Activated CD8-positive, alpha-beta memory T cell treated with anti-CD3 and anti-CD28 coated beads, Interleukin-2, amount 50 U/mL, for 24 hours (primary cell): Measurements from ENCODE around the gene IRAK3.
"Not testable (repeated sequence)": the region's sequence is repeated elsewhere in the genome, so short reads cannot be mapped to it uniquely, and the experiment has no call there.

Source experiments
- DNase-seq: peaks from one replicate; pipeline ENCODE4 v3.0.0-alpha.2; 2020; ENCODE audit errors: extremely low read depth

The IRAK3 gene

GRCh38 chr12:66213011-66213410 lies 24.0 kb downstream of the IRAK3 start:
- DNase-seq = not testable (repeated sequence)

DNA sequence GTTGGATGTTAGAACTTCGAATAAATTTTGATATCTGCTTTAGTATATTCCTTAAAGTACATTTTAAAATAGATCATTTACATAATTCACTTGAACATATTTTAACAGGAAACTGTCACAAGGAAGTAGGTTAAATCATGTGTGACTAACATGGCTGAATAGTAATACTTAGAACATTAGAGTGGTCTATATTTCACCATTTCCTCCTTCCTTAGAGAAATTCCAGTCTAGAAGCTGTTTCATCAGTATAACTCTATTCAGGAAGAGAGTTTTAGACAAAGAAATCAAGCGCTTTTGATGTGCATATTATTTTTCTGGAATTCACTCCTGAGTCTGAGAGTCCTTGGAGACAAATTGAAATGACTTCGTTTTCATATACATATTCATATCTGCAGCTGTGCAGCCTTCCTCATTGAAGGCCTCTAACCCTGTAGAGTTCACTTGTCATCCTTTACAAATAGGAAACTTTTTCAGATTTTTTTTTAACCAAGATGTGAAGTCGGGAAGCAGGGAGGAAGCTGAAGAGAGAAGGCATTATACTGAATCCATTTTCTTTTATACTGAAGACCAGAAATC lies 28.4 kb downstream of the IRAK3 start:
- DNase-seq = no peak

- no peak for DNase-seq
These were observed 39.4 kb downstream of the IRAK3 start for GRCh38 chr12:66228462-66228861.

DNA sequence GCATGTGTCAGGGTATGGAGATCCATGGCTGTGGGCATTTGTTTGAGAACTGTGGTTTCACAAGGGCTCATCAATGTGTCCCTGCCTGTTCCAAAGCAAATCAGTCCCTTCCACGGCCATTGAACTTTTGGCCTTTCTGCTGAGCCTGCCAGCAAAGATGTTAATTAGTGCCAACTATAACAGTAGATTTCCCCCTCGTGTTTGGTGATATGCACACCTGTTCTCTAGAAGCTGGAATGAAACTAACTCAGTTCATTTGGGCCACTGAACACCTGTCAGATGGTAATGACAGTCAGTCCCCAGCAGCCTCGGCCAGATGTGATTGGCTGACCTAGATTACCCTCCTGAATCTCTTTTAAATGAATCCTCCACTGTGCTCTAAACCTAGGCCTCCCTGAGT lies 43.2 kb downstream of the IRAK3 start:
- DNase-seq = no peak

DNA sequence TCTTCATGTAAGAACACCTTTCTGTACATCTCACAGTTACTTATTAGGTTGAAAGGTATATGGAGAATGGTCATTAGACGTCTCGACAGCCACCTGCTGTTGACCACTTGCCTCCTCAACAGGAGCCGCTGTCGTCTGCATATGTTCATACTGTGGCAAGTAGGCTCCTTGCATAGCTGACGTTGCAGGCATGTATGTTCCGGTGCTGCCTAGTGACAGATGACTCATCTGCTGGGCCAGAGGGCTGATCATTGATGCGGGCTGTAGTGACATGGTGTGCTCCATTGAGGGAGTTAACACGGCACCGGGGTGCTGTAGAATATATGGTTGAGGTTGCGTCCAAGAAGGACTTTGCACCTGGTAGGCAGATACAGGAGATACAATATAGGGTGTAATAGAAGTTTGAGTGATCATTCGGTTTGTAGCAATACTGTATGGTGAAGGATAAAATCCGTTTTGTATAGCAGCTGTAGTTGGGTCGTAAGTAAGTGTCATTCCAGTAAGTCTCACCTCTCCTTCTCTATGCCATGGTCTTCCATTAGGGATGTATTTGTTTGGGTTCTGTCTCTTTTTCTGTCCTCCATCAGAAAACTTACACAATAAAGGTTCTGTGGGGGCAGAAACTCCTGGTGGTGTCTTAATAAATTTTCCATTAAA lies 45.2 kb downstream of the IRAK3 start:
- DNase-seq = not testable (repeated sequence)

DNA sequence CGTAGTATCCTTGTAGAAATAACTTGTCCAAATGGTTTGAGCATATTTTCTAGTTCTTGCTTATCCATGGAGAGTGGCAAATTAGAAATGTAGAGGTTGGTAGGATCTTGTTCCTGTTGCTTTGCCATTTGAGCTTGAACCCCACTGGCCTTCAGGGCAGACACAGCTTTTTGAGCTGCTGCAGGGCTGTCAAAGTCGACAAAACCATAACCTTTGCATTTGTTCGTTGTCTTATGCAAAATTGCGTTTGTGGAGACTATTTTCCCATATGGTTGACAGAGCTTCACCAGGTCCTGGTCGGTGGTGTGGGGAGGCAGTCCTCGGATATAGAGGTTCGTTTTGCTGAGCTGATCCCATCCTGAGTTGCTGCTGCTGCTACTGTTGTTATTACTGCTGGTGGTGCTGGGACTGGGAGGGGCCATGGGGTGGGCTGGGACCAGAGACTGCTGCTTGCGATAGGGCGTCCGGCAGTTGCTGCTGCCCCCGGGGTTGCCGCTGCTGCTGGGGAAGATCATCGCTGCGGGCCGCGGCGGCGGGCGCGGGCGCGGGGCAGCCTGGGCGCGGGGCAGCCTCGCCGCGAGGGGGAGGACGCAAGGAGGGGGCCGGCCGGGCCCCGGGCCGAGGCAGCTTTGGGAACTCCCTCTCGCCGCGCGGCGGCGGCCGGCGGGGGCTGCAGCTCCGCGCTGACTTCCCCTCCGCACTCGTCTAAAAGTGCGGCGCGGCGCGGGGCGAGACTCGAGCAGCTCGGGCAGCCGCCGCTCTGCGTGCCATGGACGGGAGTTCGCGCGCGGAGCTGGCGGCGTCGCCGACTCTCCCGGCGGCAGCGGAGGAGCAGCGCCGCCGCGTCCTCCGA lies 46.0 kb downstream of the IRAK3 start:
- DNase-seq = not testable (repeated sequence)

DNA sequence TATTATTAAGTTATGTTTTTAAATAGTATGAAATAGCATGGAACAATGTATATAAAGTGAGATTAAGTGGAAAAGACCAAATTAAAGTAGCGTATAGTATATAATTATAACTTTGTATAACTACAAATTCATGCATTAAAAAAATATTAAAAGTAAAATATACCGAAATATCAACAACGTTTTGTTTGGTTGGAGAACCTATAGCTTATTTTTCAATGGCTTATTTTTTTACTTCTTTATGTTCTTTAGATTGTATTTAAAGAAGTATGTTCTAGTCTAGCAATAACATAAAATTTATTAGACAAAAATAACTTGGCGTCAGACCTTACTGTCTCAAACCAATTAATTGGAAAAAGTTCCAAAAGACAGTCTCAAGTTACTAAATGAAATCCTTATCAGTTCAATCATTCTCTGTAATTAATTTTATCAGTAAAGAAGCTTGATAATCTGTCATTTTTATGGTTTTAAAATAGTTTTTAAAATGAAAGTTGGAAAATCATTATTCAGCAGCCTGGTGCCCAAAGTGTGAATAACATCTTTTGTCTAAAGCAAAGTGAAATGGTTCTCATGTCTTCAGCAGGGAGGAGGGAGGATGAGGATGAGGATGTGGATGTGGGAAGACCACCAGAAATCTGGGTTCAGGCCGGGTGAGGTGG lies 46.7 kb downstream of the IRAK3 start:
- no peak for DNase-seq

DNA sequence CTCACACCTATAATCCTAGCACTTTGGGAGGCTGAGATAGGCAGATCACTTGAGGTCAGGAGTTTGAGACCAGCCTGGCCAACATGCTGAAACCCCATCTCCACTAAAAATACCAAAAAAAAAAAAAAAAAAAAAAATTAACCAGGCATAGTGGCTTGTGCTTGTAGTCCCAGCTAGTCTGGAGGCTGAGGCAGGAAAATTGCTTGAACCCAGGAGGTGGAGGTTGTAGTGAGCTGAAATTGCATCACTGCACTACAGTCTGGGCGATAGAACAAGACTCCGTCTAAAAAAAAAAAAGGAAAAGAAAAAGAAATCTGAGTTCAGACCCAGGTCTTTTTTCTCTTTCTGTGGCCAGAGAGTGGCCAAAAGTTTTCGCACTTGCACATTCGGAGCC lies 47.3 kb downstream of the IRAK3 start:
- DNase-seq = not testable (repeated sequence)

DNA sequence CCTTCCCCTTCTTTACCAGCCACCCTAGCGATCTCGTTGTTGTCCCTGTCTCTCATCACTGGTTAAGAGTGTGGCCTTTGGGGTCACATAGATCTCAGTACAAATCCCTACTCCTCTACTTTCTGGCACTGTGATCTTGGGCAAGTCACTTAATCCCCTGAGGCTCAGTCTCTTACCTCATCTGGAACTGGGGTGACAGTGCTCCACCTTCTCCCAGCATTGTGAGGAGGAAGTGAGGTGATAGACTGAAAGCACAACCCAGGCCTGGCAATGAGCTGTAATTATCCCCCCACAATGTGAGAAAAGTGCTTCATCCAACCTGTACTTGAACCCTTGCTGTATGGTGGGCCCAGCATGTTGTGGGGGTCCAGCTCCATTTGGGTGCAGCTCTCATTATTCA lies 48.0 kb downstream of the IRAK3 start:
- DNase-seq = no peak

DNA sequence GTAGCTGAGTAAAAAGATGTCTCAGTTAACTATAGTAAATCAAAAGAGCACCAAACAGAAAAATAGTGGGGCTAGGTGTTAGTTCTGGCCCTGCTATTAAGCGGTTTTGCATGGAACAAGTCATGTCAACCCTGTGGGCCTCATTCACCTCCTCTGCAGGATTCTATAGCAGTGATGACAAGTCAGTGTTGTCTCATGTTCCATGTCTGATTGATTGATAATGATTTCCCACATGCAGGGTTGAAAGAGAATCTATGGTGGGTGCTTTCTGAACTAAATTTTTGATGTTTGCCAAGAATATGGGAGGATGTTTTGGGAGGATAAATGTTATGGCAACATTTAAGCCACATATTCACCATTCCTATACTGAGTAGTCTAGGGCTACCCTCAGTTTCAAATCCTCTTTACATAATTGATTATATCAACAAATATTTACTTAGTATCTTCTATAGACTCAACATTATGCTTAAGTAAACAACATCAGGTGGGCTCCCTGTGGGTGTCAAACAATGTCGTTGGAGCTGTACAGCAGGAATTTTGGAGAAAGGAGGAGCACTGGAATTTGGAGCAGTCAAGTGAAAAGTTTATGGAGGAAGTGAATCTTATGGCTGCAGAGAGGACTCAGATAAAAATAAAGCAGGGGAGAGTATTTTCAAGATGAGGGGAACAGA lies 48.6 kb downstream of the IRAK3 start:
- DNase-seq = no peak

- DNase-seq = no peak
These were observed 50.3 kb downstream of the IRAK3 start for GRCh38 chr12:66239295-66239694.

- no peak for DNase-seq
These were observed 51.2 kb downstream of the IRAK3 start for GRCh38 chr12:66240096-66240820.

DNA sequence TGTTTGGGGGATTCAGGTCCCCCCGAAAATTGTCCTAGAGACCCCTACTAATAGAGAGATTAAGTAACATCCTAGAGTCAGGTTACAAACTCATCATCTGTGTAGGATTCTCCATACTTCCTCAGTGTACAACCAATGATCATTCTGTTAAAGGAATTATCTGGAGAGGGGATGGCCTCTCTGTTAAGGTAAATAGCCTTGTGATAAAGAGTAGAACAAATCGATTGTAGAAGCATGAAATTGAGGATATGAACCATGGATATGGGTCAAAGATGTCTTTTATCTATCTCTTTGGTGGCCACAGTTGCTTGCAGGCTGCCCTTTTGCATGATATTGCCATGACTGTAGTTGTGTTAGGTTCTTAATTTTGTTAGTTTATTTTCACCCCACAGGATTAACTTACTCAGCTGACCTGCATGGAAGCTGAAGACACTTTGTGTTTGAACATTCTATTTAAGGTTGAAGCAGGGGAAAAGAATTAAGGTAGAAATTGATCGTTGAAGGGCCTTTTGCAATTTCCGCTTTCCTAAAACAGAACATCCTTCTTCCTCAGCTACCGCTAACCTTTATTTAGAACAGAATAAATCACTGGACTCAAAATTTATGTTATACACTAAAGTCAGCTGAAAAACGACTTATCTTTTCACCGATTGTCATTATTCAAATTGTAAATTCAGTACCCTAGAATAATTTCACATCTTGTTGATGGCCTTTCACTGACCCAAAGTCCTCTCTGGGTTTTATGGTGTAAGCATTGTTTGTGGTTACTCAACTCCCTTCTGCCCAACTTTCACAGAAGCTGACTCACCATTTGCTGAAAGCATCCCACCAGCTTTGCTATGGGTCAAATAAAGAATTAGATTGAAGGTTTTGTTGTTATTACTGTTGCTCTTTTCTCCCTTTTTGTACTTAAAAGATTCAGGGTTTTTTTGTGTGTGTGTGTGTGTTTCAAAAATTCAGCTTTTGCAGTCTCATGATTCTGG lies 52.3 kb downstream of the IRAK3 start:
- DNase-seq = no peak

DNA sequence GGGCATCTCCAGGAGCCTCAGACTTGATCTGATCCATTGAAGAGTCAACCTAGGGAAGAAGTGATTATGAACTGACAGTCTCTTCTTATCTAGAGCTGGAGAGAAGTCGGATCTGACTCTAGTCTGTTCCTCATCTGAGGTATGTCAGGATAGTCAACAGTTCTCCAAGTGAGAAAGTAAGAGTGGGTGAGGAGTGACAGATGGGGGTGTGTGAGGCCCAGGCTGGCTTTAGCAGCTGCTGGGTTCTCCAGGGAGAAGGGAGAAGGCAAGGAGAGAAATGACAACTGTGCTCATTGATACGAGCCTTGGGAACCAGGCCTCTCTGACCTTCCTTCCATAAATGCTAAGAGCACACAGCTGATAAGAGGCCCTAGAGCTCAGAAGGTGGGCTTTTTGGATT lies 53.3 kb downstream of the IRAK3 start:
- DNase-seq = no peak

GRCh38 chr12:66243911-66244310 lies 54.9 kb downstream of the IRAK3 start:
- no peak for DNase-seq

DNA sequence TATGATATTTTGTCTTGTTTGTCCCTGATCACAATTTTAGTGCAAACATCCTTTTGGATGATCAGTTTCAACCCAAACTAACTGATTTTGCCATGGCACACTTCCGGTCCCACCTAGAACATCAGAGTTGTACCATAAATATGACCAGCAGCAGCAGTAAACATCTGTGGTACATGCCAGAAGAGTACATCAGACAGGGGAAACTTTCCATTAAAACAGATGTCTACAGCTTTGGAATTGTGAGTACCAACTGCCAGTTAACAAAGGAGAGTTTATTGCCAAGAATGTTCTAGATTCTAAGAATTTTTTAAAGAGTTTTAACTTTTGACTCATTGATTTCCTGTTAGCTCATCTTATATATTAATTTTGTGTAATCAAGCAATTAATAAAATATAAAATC lies 55.4 kb downstream of the IRAK3 start:
- no peak for DNase-seq

DNA sequence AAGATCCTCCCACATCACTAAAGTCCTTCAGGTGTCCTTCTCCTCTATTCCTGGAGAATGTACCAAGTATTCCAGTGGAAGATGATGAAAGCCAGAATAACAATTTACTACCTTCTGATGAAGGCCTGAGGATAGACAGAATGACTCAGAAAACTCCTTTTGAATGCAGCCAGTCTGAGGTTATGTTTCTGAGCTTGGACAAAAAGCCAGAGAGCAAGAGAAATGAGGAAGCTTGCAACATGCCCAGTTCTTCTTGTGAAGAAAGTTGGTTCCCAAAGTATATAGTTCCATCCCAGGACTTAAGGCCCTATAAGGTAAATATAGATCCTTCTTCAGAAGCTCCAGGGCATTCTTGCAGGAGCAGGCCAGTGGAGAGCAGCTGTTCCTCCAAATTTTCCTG lies 58.7 kb downstream of the IRAK3 start:
- DNase-seq = no peak

GRCh38 chr12:66251049-66251448 lies 62.0 kb downstream of the IRAK3 start:
- no peak for DNase-seq

DNA sequence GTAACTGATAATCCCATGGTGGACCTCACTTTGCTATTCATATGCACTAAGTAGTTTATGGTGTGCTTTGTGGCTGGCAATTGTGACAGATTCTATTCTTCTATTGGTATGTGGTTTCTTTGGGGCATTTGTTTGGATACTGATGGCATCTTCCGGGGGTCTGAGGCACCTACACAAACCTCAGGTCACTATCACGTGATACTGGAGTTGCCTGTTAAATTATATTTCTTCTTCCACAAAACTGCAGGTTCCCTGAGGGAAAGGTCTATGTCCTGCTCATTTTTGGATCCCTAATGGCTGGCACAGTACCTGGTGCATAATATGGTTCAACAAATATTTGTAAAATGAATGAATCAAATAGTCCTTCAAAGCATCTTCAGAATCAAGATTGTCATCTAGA lies 63.8 kb downstream of the IRAK3 start:
- no peak for DNase-seq

GRCh38 chr12:66255737-66256136 lies 66.7 kb downstream of the IRAK3 start:
- no peak for DNase-seq
